Measurements from ENCODE around the gene DDX27. TPM values are rescaled to one million over a fixed set of nuclear protein-coding genes. Genes with fewer than 3 reads are reported as not detected.
A peak's percentile ranks its signal among the peaks of the same experiment; 100 is the strongest.
"Not testable (repeated sequence)": the region's sequence is repeated elsewhere in the genome, so short reads cannot be mapped to it uniquely, and the experiment has no call there.

The DDX27 gene
- total RNA-seq, 3 donors from 2014 or later = 28.5 to 35.1 (median 34.8) TPM

- intact Hi-C loops (cut with DNase I; ENCODE audit: low total_unique reads) = no loop called here
- peak; percentile 85 to 88 (median 86) for TF ChIP-seq CTCF (IDR thresholded peaks at IDR 0.05)
- TF ChIP-seq POLR2AphosphoS5 (IDR thresholded peaks at IDR 0.05) = peak in 2 of 3 donors; percentile 36 to 51
- TF ChIP-seq POLR2A (IDR thresholded peaks at IDR 0.05) = no peak
- H3K36me3 ChIP-seq = no peaks in the 10 kb centered on the region
- H3K27me3 ChIP-seq = no peaks in the 10 kb centered on the region
- H3K9me3 ChIP-seq = no peaks in the 10 kb centered on the region
- H3K27ac ChIP-seq = no peak overlapping the region
- peak; percentile 88 to 96 for DNase-seq (ENCODE audit: low spot score in 2 of 2)
- H3K4me3 ChIP-seq = peak overlapping the region in 1 of 3 donors; percentile 20
- peaks cover 3 to 7% of the 10 kb centered on the region in 2 donors for H3K4me1 ChIP-seq
These were observed 2.1 kb upstream of the DDX27 start for GRCh38 chr20:49216991-49217578.

GRCh38 chr20:49218739-49219090 is 501 bp upstream of the DDX27 start:
- DNase-seq (ENCODE audit: low spot score in 2 of 2) = peak in 1 of 2 donors; percentile 28
- intact Hi-C loops (cut with DNase I; ENCODE audit: low total_unique reads) = not testable (repeated sequence)

GRCh38 chr20:49219924-49220831 is 962 bp downstream of the DDX27 start:
- intact Hi-C loops (cut with DNase I; ENCODE audit: low total_unique reads) = no loop called here

More at GRCh38 chr20:49218739-49219090, 501 bp upstream of the DDX27 start:
- not testable (repeated sequence) for H3K36me3 ChIP-seq, H3K27me3 ChIP-seq, H3K4me1 ChIP-seq, H3K9me3 ChIP-seq
- Histone ChIP-seq H3K4me3 (peak overlapping the region in 2 of 3 donors; percentile 77 to 79), H3K27ac (peak overlapping the region; percentile 52 to 93)

GRCh38 chr20:49225896-49226295 is 6.7 kb downstream of the DDX27 start:
- TF ChIP-seq POLR2AphosphoS5 (IDR thresholded peaks at IDR 0.05) (no peak), CTCF (IDR thresholded peaks at IDR 0.05) (no peak), POLR2A (IDR thresholded peaks at IDR 0.05) (no peak)
- Histone ChIP-seq H3K36me3 (peaks cover 9% of the 10 kb centered on the region), H3K4me3 (no peak overlapping the region), H3K27ac (no peak overlapping the region), H3K27me3 (no peaks in the 10 kb centered on the region), H3K4me1 (no peaks in the 10 kb centered on the region), H3K9me3 (no peaks in the 10 kb centered on the region)
- intact Hi-C loops (cut with DNase I; ENCODE audit: low total_unique reads) = no loop called here
- no peak for DNase-seq (ENCODE audit: low spot score in 2 of 2)

More at GRCh38 chr20:49219924-49220831, 962 bp downstream of the DDX27 start:
- no peak for DNase-seq (ENCODE audit: low spot score in 2 of 2)
- TF ChIP-seq POLR2AphosphoS5 (IDR thresholded peaks at IDR 0.05) = no peak
- TF ChIP-seq CTCF (IDR thresholded peaks at IDR 0.05) = no peak
- no peak for TF ChIP-seq POLR2A (IDR thresholded peaks at IDR 0.05)
- H3K4me3 ChIP-seq = peak overlapping the region; percentile 69 to 79 (median 77)
- H3K27me3 ChIP-seq = no peaks in the 10 kb centered on the region
- peak overlapping the region; percentile 90 to 93 for H3K27ac ChIP-seq
- no peaks in the 10 kb centered on the region for H3K9me3 ChIP-seq
- no peaks in the 10 kb centered on the region for H3K36me3 ChIP-seq
- peaks cover 3 to 7% of the 10 kb centered on the region in 2 donors for H3K4me1 ChIP-seq

GRCh38 chr20:49228676-49229075 is 9.5 kb downstream of the DDX27 start:
- intact Hi-C loops (cut with DNase I; ENCODE audit: low total_unique reads) = no loop called here
- no peak for DNase-seq (ENCODE audit: low spot score in 2 of 2)
- Histone ChIP-seq H3K27me3 (no peaks in the 10 kb centered on the region), H3K27ac (no peak overlapping the region), H3K4me1 (no peaks in the 10 kb centered on the region), H3K9me3 (no peaks in the 10 kb centered on the region), H3K4me3 (no peak overlapping the region), H3K36me3 (peaks cover 11% of the 10 kb centered on the region)
- TF ChIP-seq CTCF (IDR thresholded peaks at IDR 0.05) = no peak

Data from breast epithelium (tissue), 4 donors.